Measurements from ENCODE around the gene ZNF17.

Gene ZNF17

DNA sequence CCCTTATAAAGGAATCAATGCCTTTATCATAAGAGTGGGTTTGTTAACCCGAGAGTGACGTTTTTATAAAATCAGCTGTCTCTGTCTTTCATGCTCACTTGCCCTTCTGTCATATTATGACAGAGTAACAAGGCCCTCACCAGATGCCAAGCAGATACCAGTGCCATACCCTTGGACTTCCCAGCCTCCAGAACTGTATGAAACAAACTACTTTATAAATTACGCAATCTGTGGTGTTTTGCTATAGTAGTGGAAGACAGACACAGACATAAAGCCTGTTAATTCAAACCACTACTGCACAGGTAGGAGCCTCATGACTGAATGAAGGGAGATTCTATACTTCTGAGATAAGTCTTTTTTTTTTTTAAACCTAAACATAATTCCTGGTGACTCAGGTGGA, 41.3 kb downstream of the ZNF17 start:
- no peak overlapping the region for H3K27ac ChIP-seq
- TF ChIP-seq CTCF (conservative IDR thresholded peaks at IDR 0.05) (no peak), ZFX (IDR thresholded peaks at IDR 0.05) (no peak)

DNA sequence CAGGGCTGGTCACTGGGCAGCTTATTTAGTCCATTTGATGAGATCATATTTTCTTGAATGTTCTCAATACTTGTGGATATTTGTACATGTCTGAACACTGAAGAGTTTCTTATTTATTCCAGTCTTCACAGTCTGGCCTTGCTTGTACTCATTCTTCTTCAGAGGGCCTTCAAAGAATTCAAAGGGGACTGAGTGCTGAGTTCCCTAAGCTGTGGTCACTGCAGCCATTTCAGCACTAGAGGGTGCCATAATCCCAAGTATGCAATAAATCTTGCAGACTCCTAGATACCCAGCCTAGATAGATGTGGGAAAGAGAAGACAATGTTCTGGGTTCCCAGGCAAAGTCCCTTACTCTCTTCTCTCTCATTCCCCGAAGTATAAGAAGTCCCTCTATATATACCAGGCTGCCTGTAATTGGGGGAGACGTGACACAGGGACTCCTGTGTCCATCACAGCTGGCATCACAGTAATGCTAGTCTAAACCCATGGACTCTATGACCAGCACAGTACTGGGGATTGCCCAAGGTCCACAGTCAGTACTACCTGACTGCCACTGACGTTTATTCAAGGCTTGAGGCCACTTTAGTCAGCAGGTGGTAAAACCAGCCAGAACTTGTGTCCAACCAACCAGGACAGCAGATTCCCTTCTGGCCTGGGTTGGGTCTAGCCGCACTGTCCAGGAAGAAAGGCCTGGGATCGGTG, 54.9 kb downstream of the ZNF17 start:
- H3K27ac ChIP-seq, result no peak overlapping the region
- TF ChIP-seq CTCF (conservative IDR thresholded peaks at IDR 0.05) (peak; percentile 77), ZFX (IDR thresholded peaks at IDR 0.05) (no peak)

DNA sequence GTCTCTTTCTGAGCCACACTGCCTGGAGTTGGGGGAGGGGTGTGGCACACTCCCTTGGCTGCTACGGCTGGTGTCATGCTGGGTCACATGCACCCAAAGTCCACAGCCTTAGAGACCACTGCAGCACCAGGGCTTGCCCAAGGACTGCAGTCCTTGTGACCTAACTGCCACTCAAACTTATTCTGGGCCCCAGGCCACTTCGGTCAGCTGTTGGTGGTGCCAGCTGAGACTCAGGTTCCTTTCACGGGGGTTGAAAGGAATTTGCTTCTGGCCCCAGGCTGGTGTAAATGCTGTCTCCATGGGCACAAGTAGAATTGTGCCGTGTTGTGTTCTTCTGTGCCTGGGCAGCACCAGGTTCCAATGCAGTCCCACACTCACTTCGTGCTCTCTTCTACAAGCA, 55.5 kb downstream of the ZNF17 start:
- no peak overlapping the region for H3K27ac ChIP-seq
- TF ChIP-seq CTCF (conservative IDR thresholded peaks at IDR 0.05), result no peak
- TF ChIP-seq ZFX (IDR thresholded peaks at IDR 0.05), result no peak
